IMR-90 (cell line): ENCODE results near the gene NDNF. TPM values are rescaled to one million over a fixed set of nuclear protein-coding genes. Genes with fewer than 3 reads are reported as not detected.

Experiments
- ATAC-seq: fragments of 200-7000 bp; cut with Tn5 transposase; 2 replicates; pipeline ENCODE4 v1.9.1; 2020; ENCODE audit warnings: low read depth, mild to moderate bottlenecking, moderate library complexity
- BruUV-seq: library from RNA; stranded (reverse); fragments of 400-500 nt; replicated peaks from 2 replicates; lab custom pipeline; 2021; lab: Mats Ljungman, UMichigan
- CTCF ChIA-PET: fragments of 300-600 bp; formaldehyde crosslinking; extraction: SDS; loops from one replicate; lab custom pipeline; 2021; ENCODE audit warnings: antibody characterized with exemption; lab: Yijun Ruan, JAX
- POLR2A ChIA-PET: fragments of 300-600 bp; sonication (Branson Sonifier 250); formaldehyde crosslinking; loops from one replicate; lab custom pipeline; 2022; ENCODE audit warnings: antibody characterized with exemption; ENCODE audit not compliant: unreplicated experiment; lab: Charles Lee
- DNase-seq: peaks from one replicate; pipeline ENCODE4 v3.0.0; 2013
- H2AFZ ChIP-seq: replicated peaks from 2 replicates; pipeline ENCODE3; 2013; ENCODE audit warnings: low read length, mild to moderate bottlenecking; ENCODE audit not compliant: poor library complexity
- H2AK5ac ChIP-seq: 2 replicates; pipeline ENCODE4 v1.6.1; 2013; ENCODE audit warnings: low read depth, low read length, inconsistent platforms
- H2AK9ac ChIP-seq: replicated peaks from 2 replicates; pipeline ENCODE3; 2013; ENCODE audit warnings: mild to moderate bottlenecking, low read depth, low read length, moderate library complexity; ENCODE audit not compliant: poor library complexity
- H2BK120ac ChIP-seq: 2 replicates; pipeline ENCODE4 v1.6.1; 2013; ENCODE audit warnings: low read depth, low read length, inconsistent platforms
- H2BK15ac ChIP-seq: 3 replicates; pipeline ENCODE4 v1.6.1; 2013; ENCODE audit warnings: low read depth, low read length, inconsistent platforms
- H2BK20ac ChIP-seq: 2 replicates; pipeline ENCODE4 v1.6.1; 2013; ENCODE audit warnings: low read depth, mild to moderate bottlenecking, inconsistent platforms, low read length, moderate library complexity
- H2BK5ac ChIP-seq: 2 replicates; pipeline ENCODE4 v1.6.1; 2013; ENCODE audit warnings: mild to moderate bottlenecking, low read depth, low read length, inconsistent platforms; ENCODE audit not compliant: poor library complexity, severe bottlenecking
- H3K14ac ChIP-seq: replicated peaks from 2 replicates; pipeline ENCODE4 v1.6.1; 2013; ENCODE audit warnings: low read depth, low read length, inconsistent platforms
- H3K18ac ChIP-seq: 2 replicates; pipeline ENCODE4 v1.6.1; 2013; ENCODE audit warnings: low read depth, low read length, control low read depth
- H3K23ac ChIP-seq: 2 replicates; pipeline ENCODE4 v1.6.1; 2013; ENCODE audit warnings: low read depth, low read length, inconsistent platforms
- H3K27ac ChIP-seq: 2 replicates; pipeline ENCODE4 v1.5.1; 2013; ENCODE audit warnings: mild to moderate bottlenecking, control low read depth, low read length; ENCODE audit not compliant: insufficient read depth
- H3K27me3 ChIP-seq: 2 replicates; pipeline ENCODE4 v1.6.1; 2013; ENCODE audit warnings: low read length; ENCODE audit not compliant: control insufficient read depth, insufficient read depth
- H3K36me3 ChIP-seq: 2 replicates; pipeline ENCODE4 v1.6.1; 2013; ENCODE audit warnings: low read length, mixed read lengths; ENCODE audit not compliant: control insufficient read depth, insufficient read depth
- H3K4ac ChIP-seq: 2 replicates; pipeline ENCODE4 v1.6.1; 2013; ENCODE audit warnings: low read depth, low read length, inconsistent platforms
- H3K4me1 ChIP-seq: 2 replicates; pipeline ENCODE4 v1.6.1; 2013; ENCODE audit warnings: low read length, mixed read lengths; ENCODE audit not compliant: control insufficient read depth, insufficient read depth
- H3K4me2 ChIP-seq: 2 replicates; pipeline ENCODE4 v1.6.1; 2013; ENCODE audit warnings: low read depth, mild to moderate bottlenecking, control low read depth, low read length, moderate library complexity
- H3K4me3 ChIP-seq: 2 replicates; pipeline ENCODE4 v1.5.1; 2013; ENCODE audit warnings: low read depth, mild to moderate bottlenecking, control low read depth, low read length, moderate library complexity; ENCODE audit not compliant: insufficient read depth
- H3K56ac ChIP-seq: 2 replicates; pipeline ENCODE4 v1.6.1; 2013; ENCODE audit warnings: low read length, inconsistent platforms; ENCODE audit not compliant: insufficient read depth; ENCODE audit errors: extremely low read depth
- H3K79me1 ChIP-seq, 2 experiments: 2 replicates each; pipeline ENCODE4 v1.6.1; 2013; ENCODE audit warnings: low read length in 2 of 2, inconsistent platforms in 1 of 2, low read depth in 1 of 2
- H3K9ac ChIP-seq: 2 replicates; pipeline ENCODE4 v1.6.1; 2013; ENCODE audit warnings: low read depth, low read length, control low read depth
- H3K9me1 ChIP-seq: 2 replicates; pipeline ENCODE4 v1.6.1; 2013; ENCODE audit warnings: low read length, inconsistent platforms; ENCODE audit not compliant: insufficient read depth
- H3K9me3 ChIP-seq: 2 replicates; pipeline ENCODE4 v1.6.1; 2013; ENCODE audit warnings: low read length; ENCODE audit not compliant: control insufficient read depth, insufficient read depth
- H4K20me1 ChIP-seq: 2 replicates; pipeline ENCODE4 v1.6.1; 2013; ENCODE audit warnings: low read length, inconsistent platforms; ENCODE audit not compliant: insufficient read depth
- H4K5ac ChIP-seq: 2 replicates; pipeline ENCODE4 v1.6.1; 2013; ENCODE audit warnings: mild to moderate bottlenecking, low read depth, low read length, control low read depth
- H4K8ac ChIP-seq, 2 experiments: 2 replicates each; pipeline ENCODE4 v1.6.1; 2013; ENCODE audit warnings: low read depth in 2 of 2, low read length in 2 of 2, control low read depth in 1 of 2, inconsistent platforms in 1 of 2
- H4K91ac ChIP-seq: 2 replicates; pipeline ENCODE4 v1.6.1; 2013; ENCODE audit warnings: low read depth, low read length, inconsistent platforms; ENCODE audit not compliant: insufficient read depth
- CHD1 ChIP-seq: IDR thresholded peaks from 2 replicates; pipeline ENCODE4 v1.6.1; 2012; ENCODE audit warnings: low read depth, low read length, improper control_type of control experiment
- FOS ChIP-seq: fragments of 150-350 bp; IDR thresholded peaks from 2 replicates; pipeline ENCODE4 v1.6.1; 2016; ENCODE audit warnings: low read depth, low read length
- POLR2A ChIP-seq: IDR thresholded peaks from 2 replicates; pipeline ENCODE4 v1.6.1; 2012; ENCODE audit warnings: mild to moderate bottlenecking, low read depth, low read length
- USF2 ChIP-seq: fragments of 150-350 bp; IDR thresholded peaks from 2 replicates; pipeline ENCODE4 v1.6.1; 2017; ENCODE audit warnings: mild to moderate bottlenecking, antibody characterized with exemption, low read length, low read depth
- WGBS, 2 experiments: methylation state at CpG; one replicate each; pipeline versions ENCODE4 v1.1.5 to v1.1.7; 2013; ENCODE audit warnings: missing lambda C conversion rate in 2 of 2; ENCODE audit not compliant: insufficient read length in 1 of 2; ENCODE audit errors: extremely low coverage in 2 of 2; 5-methylcytosine and 5-hydroxymethylcytosine counted together
- dilution Hi-C: fragments of 300-500 bp; cut with HindIII; formaldehyde crosslinking; loops from one replicate; pipeline ENCODE4 v1.14.3; 2018; ENCODE audit warnings: low sequenced_read_pairs; ENCODE audit not compliant: unreplicated experiment
- in situ Hi-C: fragments of 300-500 bp; cut with MboI; formaldehyde crosslinking; loops from 3 replicates; pipeline ENCODE4 v1.14.3; 2019; ENCODE audit warnings: low sequenced_read_pairs, inconsistent platforms, mixed read lengths
- intact Hi-C: fragments of 100-400 bp; cut with micrococcal nuclease; formaldehyde crosslinking; loops from 2 replicates; pipeline ENCODE4 v1.10.0; 2022
- polyA plus RNA-seq, 3 experiments: library from polyadenylated mRNA; depleted of rRNA; stranded (reverse); fragments of >200 nt; gene quantifications; 2 replicates each; pipeline ENCODE4 v1.2.3, GENCODE V29; 2012; ENCODE audit warnings: low replicate concordance in 1 of 3
- total RNA-seq: library from RNA; depleted of rRNA; stranded (reverse); fragments of >200 nt; gene quantifications from 2 replicates; pipeline ENCODE4 v1.2.3, GENCODE V29; 2012

Gene NDNF
- total and polyA plus RNA-seq, 2 of the 4 experiments (the other 2 are of a cell fraction), result under 0.01 TPM; not detected in 1

- Histone ChIP-seq H3K14ac (no peak overlapping the region), H2BK5ac (no peak overlapping the region), H2AK9ac (no peak overlapping the region), H3K4me3 (no peak overlapping the region), H3K4me1 (no peaks in the 10 kb centered on the region), H3K56ac (no peak overlapping the region), H4K91ac (no peak overlapping the region), H3K18ac (no peak overlapping the region), H3K9ac (no peak overlapping the region), H2AFZ (no peak overlapping the region), H3K9me1 (no peaks in the 10 kb centered on the region), H3K27me3 (peaks cover 6% of the 10 kb centered on the region), H4K5ac (no peak overlapping the region), H4K20me1 (no peaks in the 10 kb centered on the region), H3K79me1 (no peaks in the 10 kb centered on the region), H3K4me2 (no peak overlapping the region), H2AK5ac (no peak overlapping the region), H3K23ac (no peak overlapping the region), H2BK120ac (no peak overlapping the region), H3K4ac (no peak overlapping the region), H2BK15ac (no peak overlapping the region), H3K27ac (no peak overlapping the region), H4K8ac (no peak overlapping the region), H3K9me3 (no peaks in the 10 kb centered on the region), H2BK20ac (no peak overlapping the region), H3K36me3 (no peaks in the 10 kb centered on the region)
- ATAC-seq, result no peak
- dilution Hi-C loops (no loop called here), intact Hi-C loops (no loop called here), in situ Hi-C loops (no loop called here)
- TF ChIP-seq USF2 (no peak), FOS (no peak), CHD1 (no peak), POLR2A (no peak)
- DNase-seq, result no peak
- ChIA-PET POLR2A (no interaction called here), CTCF (no interaction called here)
- BruUV-seq, result no TSS peak
- no CpG with 5 or more reads among the region's 5 CpGs for WGBS, 2 experiments
These were observed 9.8 kb downstream of the NDNF start for GRCh38 chr4:121062521-121062920.
